ENCODE data around the gene PRPF40A. TPM values are rescaled to one million over a fixed set of nuclear protein-coding genes. Genes with fewer than 3 reads are reported as not detected.

Gene PRPF40A
- polyA plus RNA-seq, 6 donors from 2014 or later: 90.7 to 139 (median 118) TPM

DNA sequence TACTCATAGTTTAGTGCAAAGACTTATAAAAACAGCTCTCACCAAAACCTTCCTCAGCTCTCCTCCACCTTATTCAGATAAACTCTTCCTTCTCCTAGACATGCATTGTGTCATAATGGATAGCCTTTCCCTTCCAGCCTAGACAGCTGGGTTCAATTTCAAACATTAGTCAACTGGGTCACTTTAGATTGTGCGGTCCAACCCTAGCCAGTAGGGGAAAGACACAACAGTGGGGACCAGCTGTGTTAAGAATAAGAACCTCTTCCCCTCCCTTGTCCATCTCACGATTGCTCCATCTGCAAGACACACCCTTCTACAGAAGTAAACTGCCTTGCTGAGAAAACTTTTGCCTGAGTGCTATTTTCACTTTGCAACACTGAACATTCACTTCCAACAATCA is 8.5 kb downstream of the PRPF40A start:
- DNase-seq (no peak), ATAC-seq (ENCODE audit: low read depth in 2 of 2) (no peak)
- Mint-ChIP-seq H3K4me1 (peaks cover 36 to 54% (median 50%) of the 10 kb centered on the region in 3 donors), H3K27ac (peak overlapping the region in 1 of 6 donors; percentile 88), H3K4me3 (no peak overlapping the region), H3K9me3 (no peaks in the 10 kb centered on the region), H3K27me3 (no peaks in the 10 kb centered on the region), H3K36me3 (peaks cover 18 to 23% of the 10 kb centered on the region in 2 donors)

DNA sequence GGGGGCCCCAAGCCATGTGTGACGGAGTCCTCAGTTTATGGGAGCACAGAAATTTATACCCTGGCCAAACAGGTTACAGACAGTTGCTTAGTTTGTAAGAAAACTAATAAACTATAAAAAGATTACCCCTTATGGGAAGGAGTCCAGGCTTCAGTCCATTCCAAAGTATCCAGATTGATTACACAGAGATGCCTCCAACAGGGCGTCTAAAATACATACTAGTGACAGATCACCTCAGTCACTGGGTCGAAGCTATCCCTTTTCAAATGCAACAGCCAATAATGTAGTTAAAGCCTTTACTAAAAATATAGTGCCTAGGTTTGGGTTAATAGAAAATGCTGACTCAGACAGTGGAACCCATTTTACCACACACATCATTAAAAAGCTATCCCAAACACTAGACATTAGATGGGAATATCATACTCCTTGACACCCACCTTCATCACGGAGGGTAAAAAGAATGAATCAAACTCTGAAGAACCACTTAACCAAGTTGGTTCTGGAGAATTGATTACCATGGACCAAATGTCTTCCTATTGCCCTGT is 10.7 kb downstream of the PRPF40A start:
- DNase-seq (no peak), ATAC-seq (ENCODE audit: low read depth in 2 of 2) (no peak)
- Mint-ChIP-seq H3K4me3 (no peak overlapping the region), H3K27ac (no peak overlapping the region), H3K9me3 (peaks cover 0 to 5% (median 0%) of the 10 kb centered on the region in 7 donors), H3K36me3 (peaks cover 26 to 33% of the 10 kb centered on the region in 2 donors), H3K4me1 (peaks cover 38 to 60% (median 57%) of the 10 kb centered on the region in 3 donors), H3K27me3 (no peaks in the 10 kb centered on the region)

DNA sequence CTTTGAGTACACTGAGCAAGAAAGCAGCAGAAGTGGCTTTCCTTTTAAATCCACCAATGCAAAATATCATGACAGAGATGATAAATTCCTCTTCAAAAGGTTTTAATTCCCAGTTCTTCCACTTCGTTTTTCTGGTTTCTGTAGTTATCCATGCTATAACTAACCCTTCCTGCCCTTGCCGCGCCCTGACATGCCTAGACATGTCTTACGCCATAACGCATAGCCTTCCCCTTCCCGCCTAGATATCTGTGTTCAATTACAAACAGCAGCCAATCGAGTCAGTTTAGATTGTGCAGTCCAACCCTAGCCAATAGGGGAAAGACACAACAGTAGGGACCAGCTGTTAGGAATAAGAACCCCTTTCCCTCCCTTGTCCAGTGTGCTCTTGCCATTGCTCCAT is 16.1 kb downstream of the PRPF40A start:
- ATAC-seq (ENCODE audit: low read depth in 2 of 2) (no peak), DNase-seq (no peak)
- H3K9me3 Mint-ChIP-seq: peaks cover 0 to 6% (median 0%) of the 10 kb centered on the region in 7 donors
- H3K36me3 Mint-ChIP-seq: peaks cover 14 to 22% of the 10 kb centered on the region in 2 donors
- no peak overlapping the region for H3K4me3 Mint-ChIP-seq
- peaks cover 27 to 50% (median 31%) of the 10 kb centered on the region in 3 donors for H3K4me1 Mint-ChIP-seq
- H3K27me3 Mint-ChIP-seq: no peaks in the 10 kb centered on the region
- peak overlapping the region in 1 of 6 donors; percentile 84 for H3K27ac Mint-ChIP-seq

DNA sequence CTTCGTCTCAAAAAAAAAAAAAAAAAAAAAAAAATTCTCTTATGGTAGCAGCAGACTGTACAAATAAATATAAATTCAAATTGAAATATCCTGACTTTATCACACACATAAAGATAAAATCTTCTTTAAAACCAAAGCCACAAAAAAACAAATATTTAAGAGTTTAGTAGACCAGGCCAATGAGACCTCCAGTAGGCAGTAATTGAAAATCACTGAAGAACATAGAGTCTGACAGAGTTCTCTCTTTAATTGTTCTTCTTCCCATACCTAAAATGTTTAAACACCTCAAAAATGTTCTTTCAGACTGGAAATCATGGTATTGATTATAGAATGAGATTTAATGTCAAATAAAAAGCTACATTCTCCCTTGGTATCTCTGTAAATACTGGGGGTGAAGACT is 20.8 kb downstream of the PRPF40A start:
- Mint-ChIP-seq H3K27me3 (no peaks in the 10 kb centered on the region), H3K4me1 (peaks cover 16 to 41% (median 20%) of the 10 kb centered on the region in 3 donors), H3K9me3 (peaks cover 0 to 4% (median 0%) of the 10 kb centered on the region in 7 donors), H3K4me3 (peak overlapping the region in 1 of 8 donors; percentile 15), H3K27ac (no peak overlapping the region), H3K36me3 (peaks cover 1 to 6% of the 10 kb centered on the region in 2 donors)
- no peak for ATAC-seq (ENCODE audit: low read depth in 2 of 2)
- no peak for DNase-seq

DNA sequence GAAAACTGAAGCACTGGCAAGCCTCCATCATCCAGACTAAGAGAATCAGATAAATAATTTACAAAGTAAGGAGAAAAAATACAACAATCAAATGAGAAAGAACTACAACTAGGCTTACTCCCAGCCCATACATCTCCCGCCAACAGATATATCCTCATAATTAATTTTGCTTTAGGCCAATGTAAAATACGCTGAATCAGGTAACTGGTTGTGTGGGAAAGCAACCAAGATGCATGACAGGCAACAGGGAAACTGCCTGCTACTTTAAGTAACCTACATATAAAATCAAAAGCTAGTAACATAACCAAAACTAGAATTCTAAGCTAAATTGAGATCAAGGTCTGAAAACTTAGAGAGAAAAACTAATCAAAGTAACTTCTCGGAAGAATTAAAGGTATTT is 21.5 kb downstream of the PRPF40A start:
- Mint-ChIP-seq H3K27ac (peak overlapping the region in 2 of 6 donors; percentile 20 to 37), H3K4me1 (peaks cover 11 to 38% (median 18%) of the 10 kb centered on the region in 3 donors), H3K9me3 (no peaks in the 10 kb centered on the region), H3K36me3 (no peaks in the 10 kb centered on the region), H3K27me3 (no peaks in the 10 kb centered on the region), H3K4me3 (no peak overlapping the region)
- DNase-seq (no peak), ATAC-seq (ENCODE audit: low read depth in 2 of 2) (no peak)

DNA sequence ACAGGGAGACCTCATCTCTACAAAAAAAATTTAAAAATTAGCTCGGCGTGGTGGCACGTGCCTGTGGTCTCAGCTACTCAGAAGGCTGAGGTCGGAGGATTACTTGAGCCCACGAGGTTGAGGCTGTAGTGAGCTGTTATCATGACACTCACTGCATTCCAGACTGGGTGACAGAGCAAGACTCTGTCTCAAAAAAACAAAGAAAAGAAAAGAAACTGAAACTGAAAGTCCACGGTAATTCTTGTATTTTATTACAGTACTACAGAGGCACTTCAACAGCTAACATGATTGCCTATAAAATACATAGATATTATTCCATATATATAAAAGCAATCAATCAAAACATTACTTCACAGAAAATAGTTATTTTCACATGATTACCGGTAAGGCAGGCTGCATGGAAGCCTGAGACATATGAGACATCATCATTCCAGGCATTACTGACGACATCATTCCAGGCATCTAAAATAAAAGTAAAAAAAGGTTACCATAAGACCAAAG is 23.1 kb downstream of the PRPF40A start:
- no peak for DNase-seq
- no peaks in the 10 kb centered on the region for H3K27me3 Mint-ChIP-seq
- H3K4me3 Mint-ChIP-seq: peak overlapping the region in 6 of 8 donors; percentile 35 to 80 (median 56)
- ATAC-seq (ENCODE audit: low read depth in 2 of 2): peak; percentile 57 to 67
- H3K9me3 Mint-ChIP-seq: no peaks in the 10 kb centered on the region
- peak overlapping the region in 5 of 6 donors; percentile 74 to 86 (median 79) for H3K27ac Mint-ChIP-seq
- H3K36me3 Mint-ChIP-seq: no peaks in the 10 kb centered on the region
- peaks cover 6 to 33% (median 13%) of the 10 kb centered on the region in 3 donors for H3K4me1 Mint-ChIP-seq

DNA sequence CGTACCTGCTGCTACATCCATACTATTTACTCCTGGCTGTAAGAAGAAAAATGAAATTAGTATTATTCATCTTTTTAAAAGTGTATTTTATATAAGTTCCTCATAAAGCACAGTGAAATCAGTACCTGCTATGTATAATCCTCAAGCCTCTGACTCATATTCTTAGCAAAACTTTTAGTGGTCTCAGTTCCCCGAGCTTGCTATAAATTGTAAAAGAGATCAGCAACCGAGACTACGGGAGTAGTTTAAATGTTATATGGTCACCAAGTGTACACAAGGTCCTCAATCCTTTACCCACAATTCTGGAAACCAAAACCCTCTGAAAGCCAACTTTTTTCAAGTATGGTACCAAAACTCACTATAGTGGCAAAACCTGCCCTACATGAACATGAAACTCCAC is 24.2 kb downstream of the PRPF40A start:
- Mint-ChIP-seq H3K27me3 (no peaks in the 10 kb centered on the region), H3K36me3 (no peaks in the 10 kb centered on the region), H3K4me3 (no peak overlapping the region), H3K9me3 (no peaks in the 10 kb centered on the region), H3K27ac (peak overlapping the region in 1 of 6 donors; percentile 82), H3K4me1 (peaks cover 6 to 29% (median 13%) of the 10 kb centered on the region in 3 donors)
- DNase-seq: no peak
- ATAC-seq (ENCODE audit: low read depth in 2 of 2): no peak

DNA sequence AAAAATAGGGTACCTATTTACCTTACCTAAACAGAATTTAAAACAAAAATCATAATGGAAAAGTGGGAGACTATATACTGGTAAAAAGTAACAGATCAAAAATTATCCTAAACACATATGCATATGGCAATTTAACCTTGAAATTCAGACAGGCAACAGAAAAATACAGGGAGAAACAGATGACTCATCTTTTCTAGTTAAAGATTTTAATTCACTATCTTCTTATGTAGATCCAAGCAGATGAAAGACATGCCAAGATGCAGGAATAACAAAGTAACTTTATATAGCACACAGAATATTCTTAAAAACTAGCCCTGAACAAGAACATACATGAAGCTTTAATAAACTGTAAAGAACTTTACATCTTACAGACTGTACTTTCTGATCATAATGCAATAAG is 30.9 kb downstream of the PRPF40A start:
- Mint-ChIP-seq H3K27ac (peak overlapping the region in 1 of 6 donors; percentile 21), H3K4me1 (peaks cover 7 to 17% (median 13%) of the 10 kb centered on the region in 3 donors), H3K27me3 (no peaks in the 10 kb centered on the region), H3K9me3 (no peaks in the 10 kb centered on the region), H3K36me3 (peaks cover 8 to 13% of the 10 kb centered on the region in 2 donors), H3K4me3 (no peak overlapping the region)
- no peak for DNase-seq
- no peak for ATAC-seq (ENCODE audit: low read depth in 2 of 2)

DNA sequence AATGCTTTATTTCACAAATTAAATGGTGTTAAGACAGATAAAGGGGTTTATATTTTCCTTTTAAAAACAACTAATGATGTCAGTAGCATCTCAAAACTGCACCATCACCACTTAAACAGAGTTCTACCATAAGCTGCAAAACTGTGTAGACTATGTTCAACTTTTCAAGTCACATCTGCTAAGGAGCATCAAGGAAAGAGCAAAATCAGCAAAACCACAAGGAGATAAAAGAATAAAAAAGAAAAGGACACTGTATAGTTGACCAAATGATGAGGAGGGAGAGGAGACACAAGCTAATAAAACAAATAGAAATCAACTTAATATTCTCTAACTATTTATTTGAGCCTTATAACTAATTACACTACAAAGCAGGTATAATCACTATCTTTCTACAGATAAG is 33.9 kb downstream of the PRPF40A start:
- no peaks in the 10 kb centered on the region for H3K9me3 Mint-ChIP-seq
- ATAC-seq (ENCODE audit: low read depth in 2 of 2) (no peak), DNase-seq (no peak)
- H3K27me3 Mint-ChIP-seq: no peaks in the 10 kb centered on the region
- H3K4me1 Mint-ChIP-seq: peaks cover 7 to 17% (median 13%) of the 10 kb centered on the region in 3 donors
- peaks cover 13 to 21% of the 10 kb centered on the region in 2 donors for H3K36me3 Mint-ChIP-seq
- no peak overlapping the region for H3K4me3 Mint-ChIP-seq
- H3K27ac Mint-ChIP-seq: peak overlapping the region in 1 of 6 donors; percentile 2

DNA sequence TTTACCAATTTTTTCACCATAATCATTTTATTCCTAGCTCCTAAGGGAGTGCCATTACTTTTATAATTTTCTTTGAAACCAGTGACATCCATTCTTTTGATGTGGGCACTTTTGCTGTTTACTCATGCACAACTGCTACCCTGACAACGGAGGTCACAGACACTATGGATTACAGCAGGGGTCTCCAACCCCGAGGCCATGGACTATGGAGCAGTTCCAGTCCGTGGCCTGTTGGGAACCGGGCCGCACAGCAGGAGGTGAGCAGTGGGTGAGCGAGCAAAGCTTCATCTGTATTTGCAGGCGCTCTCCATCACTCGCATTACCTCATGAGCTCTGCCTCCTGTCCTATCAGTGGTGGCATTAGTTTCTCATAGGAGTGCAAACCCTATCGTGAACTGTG is 34.6 kb downstream of the PRPF40A start:
- DNase-seq (no peak), ATAC-seq (ENCODE audit: low read depth in 2 of 2) (no peak)
- Mint-ChIP-seq H3K4me1 (peaks cover 7 to 17% (median 13%) of the 10 kb centered on the region in 3 donors), H3K4me3 (no peak overlapping the region), H3K9me3 (no peaks in the 10 kb centered on the region), H3K27me3 (no peaks in the 10 kb centered on the region), H3K36me3 (peaks cover 13 to 20% of the 10 kb centered on the region in 2 donors), H3K27ac (peak overlapping the region in 2 of 6 donors; percentile 18 to 31)

DNA sequence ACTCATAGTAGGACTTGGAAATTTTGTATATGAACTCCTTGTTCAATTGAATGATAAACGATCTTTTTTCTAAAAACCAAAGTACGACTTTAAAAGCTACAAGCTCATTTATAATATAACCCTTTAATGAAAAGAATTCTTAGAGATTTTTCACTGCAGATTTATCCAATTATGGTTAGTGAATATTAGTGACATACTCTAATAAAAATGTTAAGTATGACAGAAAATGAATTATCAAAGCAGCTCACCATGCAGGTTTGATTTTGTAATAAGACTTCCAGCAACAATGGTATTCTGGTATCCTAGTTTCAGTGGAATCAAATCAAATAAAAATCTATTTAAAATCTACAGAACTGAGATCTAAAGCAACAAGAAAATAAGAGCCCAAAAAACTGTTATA is 38.5 kb downstream of the PRPF40A start:
- Mint-ChIP-seq H3K4me3 (no peak overlapping the region), H3K9me3 (no peaks in the 10 kb centered on the region), H3K27ac (no peak overlapping the region), H3K36me3 (peaks cover 13 to 18% of the 10 kb centered on the region in 2 donors), H3K4me1 (peaks cover 0 to 11% (median 4%) of the 10 kb centered on the region in 3 donors), H3K27me3 (no peaks in the 10 kb centered on the region)
- no peak for ATAC-seq (ENCODE audit: low read depth in 2 of 2)
- DNase-seq: no peak

DNA sequence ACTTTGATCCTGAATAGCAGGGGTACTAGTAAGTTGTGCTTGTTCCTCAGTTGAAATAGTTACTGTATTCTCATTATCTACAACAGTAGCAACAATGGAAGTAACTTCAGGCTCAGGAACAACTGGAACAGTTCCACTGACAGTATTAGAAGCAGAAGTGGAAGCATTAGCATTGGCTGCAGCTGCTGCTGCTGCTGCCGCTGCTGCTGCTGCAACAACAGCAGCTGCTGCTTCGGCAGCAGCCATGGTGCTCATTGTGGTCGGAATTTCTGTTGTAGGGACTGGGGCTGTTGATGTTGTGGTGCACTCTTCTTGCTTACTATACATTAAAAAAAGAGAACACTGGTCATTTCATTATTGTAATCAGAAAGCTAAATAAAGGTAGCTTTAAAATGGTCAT is 40.8 kb downstream of the PRPF40A start:
- peaks cover 13 to 27% of the 10 kb centered on the region in 2 donors for H3K36me3 Mint-ChIP-seq
- no peak for DNase-seq
- H3K27ac Mint-ChIP-seq: no peak overlapping the region
- ATAC-seq (ENCODE audit: low read depth in 2 of 2): no peak
- H3K4me3 Mint-ChIP-seq: no peak overlapping the region
- H3K4me1 Mint-ChIP-seq: no peaks in the 10 kb centered on the region
- H3K9me3 Mint-ChIP-seq: no peaks in the 10 kb centered on the region
- no peaks in the 10 kb centered on the region for H3K27me3 Mint-ChIP-seq

DNA sequence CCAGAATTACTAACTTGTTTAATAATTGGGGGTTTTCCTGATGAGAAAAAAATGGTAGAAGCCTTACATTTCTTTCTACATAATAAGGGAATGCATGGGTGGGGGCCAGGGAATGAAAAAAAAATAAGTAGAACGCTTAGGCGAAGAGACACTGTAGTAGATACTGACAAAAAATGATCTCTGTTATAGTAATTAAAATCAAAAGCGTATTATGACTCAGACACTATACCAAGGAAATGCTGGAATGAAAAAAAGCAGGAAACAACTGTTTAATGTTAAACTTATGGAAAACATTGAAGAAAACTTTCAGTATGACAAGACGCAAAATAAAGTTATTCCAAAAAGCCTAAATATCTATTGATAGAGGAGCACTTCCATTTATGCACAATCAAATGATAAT is 42.9 kb downstream of the PRPF40A start:
- no peak for ATAC-seq (ENCODE audit: low read depth in 2 of 2)
- no peak overlapping the region for H3K4me3 Mint-ChIP-seq
- no peaks in the 10 kb centered on the region for H3K9me3 Mint-ChIP-seq
- H3K4me1 Mint-ChIP-seq: no peaks in the 10 kb centered on the region
- H3K27me3 Mint-ChIP-seq: no peaks in the 10 kb centered on the region
- peaks cover 9 to 36% of the 10 kb centered on the region in 2 donors for H3K36me3 Mint-ChIP-seq
- H3K27ac Mint-ChIP-seq: peak overlapping the region in 4 of 6 donors; percentile 18 to 64 (median 42)
- no peak for DNase-seq

DNA sequence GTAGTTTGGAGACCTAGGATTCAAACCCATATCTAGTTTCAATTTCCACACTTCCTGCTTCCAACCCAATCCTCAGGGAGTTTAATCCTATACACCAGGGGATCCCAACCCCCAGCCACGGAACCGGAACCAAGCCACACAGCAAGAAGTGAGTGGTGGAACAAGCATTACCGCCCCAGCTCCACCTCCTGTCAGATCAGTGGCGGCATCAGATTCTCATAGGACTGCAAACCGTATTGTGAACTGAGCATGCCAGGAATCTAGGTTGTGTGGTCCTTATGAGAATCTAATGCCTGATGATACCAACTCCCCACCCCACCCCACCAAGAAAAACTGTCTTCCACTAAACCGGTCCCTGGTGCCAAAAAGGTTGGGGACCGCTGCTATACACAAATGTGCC is 52.5 kb downstream of the PRPF40A start:
- H3K9me3 Mint-ChIP-seq: no peaks in the 10 kb centered on the region
- peaks cover 34 to 35% of the 10 kb centered on the region in 2 donors for H3K36me3 Mint-ChIP-seq
- no peak overlapping the region for H3K4me3 Mint-ChIP-seq
- DNase-seq (no peak), ATAC-seq (ENCODE audit: low read depth in 2 of 2) (no peak)
- H3K27me3 Mint-ChIP-seq: no peaks in the 10 kb centered on the region
- H3K4me1 Mint-ChIP-seq: no peaks in the 10 kb centered on the region
- peak overlapping the region in 1 of 6 donors; percentile 27 for H3K27ac Mint-ChIP-seq

All from naive B cell (primary cell).